SK-N-SH (cell line): ENCODE data around the gene THEMIS.

Experiments used
- CTCF ChIP-seq: fragments of 200-600 bp; sonication (generic); IDR thresholded peaks from 2 replicates; pipeline ENCODE4 v1.6.1; 2017; ENCODE audit warnings: antibody characterized with exemption, mild to moderate bottlenecking, moderate library complexity
- EZH2phosphoT487 ChIP-seq: fragments of 200-600 bp; sonication (generic); IDR thresholded peaks from 2 replicates; pipeline ENCODE4 v1.6.1; 2017; ENCODE audit warnings: low read depth, mixed run types, mild to moderate bottlenecking, antibody characterized with exemption, moderate library complexity, borderline replicate concordance
- FOXJ3 ChIP-seq: sonication (generic); formaldehyde crosslinking; IDR thresholded peaks from 2 replicates; pipeline ENCODE4 v1.5.1; 2020; ENCODE audit warnings: mild to moderate bottlenecking, missing genetic modification reagents
- FOXM1 ChIP-seq: IDR thresholded peaks from 2 replicates; pipeline ENCODE4 v1.4.0; 2012; ENCODE audit warnings: low read depth, mild to moderate bottlenecking
- MEF2A ChIP-seq: IDR thresholded peaks from 2 replicates; pipeline ENCODE4 v1.4.0; 2012; ENCODE audit warnings: low read depth, borderline replicate concordance
- POLR2AphosphoS5 ChIP-seq: IDR thresholded peaks from 2 replicates; pipeline ENCODE4 v1.6.1; 2012; ENCODE audit warnings: low read depth, low read length
- TCF12 ChIP-seq: IDR thresholded peaks from 2 replicates; pipeline ENCODE4 v1.4.0; 2012

- TF ChIP-seq CTCF (no peak), FOXM1 (no peak), TCF12 (no peak), MEF2A (no peak), FOXJ3 (CRISPR knock-in tag) (no peak), POLR2AphosphoS5 (no peak), EZH2phosphoT487 (no peak)
These were observed 21.1 kb upstream of the THEMIS start for GRCh38 chr6:127921982-127922381.
